ENCODE data around the gene FAT4.

FAT4 gene

GRCh38 chr4:125357675-125358074, 42.9 kb downstream of the FAT4 start:
- no peak for TF ChIP-seq Cebpa-rat (IDR thresholded peaks at IDR 0.05)
- H3K27ac ChIP-seq, result no peak overlapping the region

GRCh38 chr4:125358453-125358852, 43.7 kb downstream of the FAT4 start:
- Histone ChIP-seq H3K4me3 (no peak overlapping the region), H4K20me1 (no peaks in the 10 kb centered on the region), H3K4me2 (no peak overlapping the region), H3K27me3 (no peaks in the 10 kb centered on the region), H3K9ac (no peak overlapping the region), H3K4me1 (no peaks in the 10 kb centered on the region), H3K9me3 (replicated peaks in 1 of 11) (no peaks in the 10 kb centered on the region), H3K27ac (no peak overlapping the region), H3K36me3 (no peaks in the 10 kb centered on the region)
- no peak for TF ChIP-seq Cebpa-rat (IDR thresholded peaks at IDR 0.05)

More at GRCh38 chr4:125357675-125358074, 42.9 kb downstream of the FAT4 start:
- H3K36me3 ChIP-seq, result no peaks in the 10 kb centered on the region
- H3K4me1 ChIP-seq, result 0 out of 20 replicates have a peak, but pooled peaks cover 0 to 4% (median 0%) of the 10 kb centered on the region in 10 experiments
- no peak overlapping the region for H3K4me3 ChIP-seq
- no peaks in the 10 kb centered on the region for H3K27me3 ChIP-seq
- no peaks in the 10 kb centered on the region for H3K9me3 ChIP-seq (replicated peaks in 1 of 11)
- H3K9ac ChIP-seq, result no peak overlapping the region
- no peak overlapping the region for H3K4me2 ChIP-seq
- no peaks in the 10 kb centered on the region for H4K20me1 ChIP-seq

GRCh38 chr4:125359363-125359762, 44.6 kb downstream of the FAT4 start:
- Histone ChIP-seq H3K4me2 (no peak overlapping the region), H3K9me3 (replicated peaks in 1 of 11) (no peaks in the 10 kb centered on the region), H3K4me1 (no peaks in the 10 kb centered on the region), H3K27me3 (no peaks in the 10 kb centered on the region), H3K27ac (no peak overlapping the region), H4K20me1 (no peaks in the 10 kb centered on the region), H3K4me3 (no peak overlapping the region), H3K36me3 (no peaks in the 10 kb centered on the region), H3K9ac (no peak overlapping the region)
- TF ChIP-seq Cebpa-rat (IDR thresholded peaks at IDR 0.05), result no peak

- no peak for TF ChIP-seq Cebpa-rat (IDR thresholded peaks at IDR 0.05)
- no peak overlapping the region for H3K4me3 ChIP-seq
- H4K20me1 ChIP-seq, result no peaks in the 10 kb centered on the region
- no peaks in the 10 kb centered on the region for H3K9me3 ChIP-seq (replicated peaks in 1 of 11)
- H3K4me2 ChIP-seq, result no peak overlapping the region
- no peaks in the 10 kb centered on the region for H3K36me3 ChIP-seq
- no peaks in the 10 kb centered on the region for H3K4me1 ChIP-seq
- no peaks in the 10 kb centered on the region for H3K27me3 ChIP-seq
- H3K9ac ChIP-seq, result no peak overlapping the region
- H3K27ac ChIP-seq, result no peak overlapping the region
Measured at GRCh38 chr4:125359960-125360634, 45.3 kb downstream of the FAT4 start.

GRCh38 chr4:125360727-125361126, 46.0 kb downstream of the FAT4 start:
- H3K27me3 ChIP-seq, result no peaks in the 10 kb centered on the region
- no peaks in the 10 kb centered on the region for H3K4me1 ChIP-seq

More at GRCh38 chr4:125360727-125361126, 46.0 kb downstream of the FAT4 start:
- no peak overlapping the region for H3K9ac ChIP-seq
- TF ChIP-seq Cebpa-rat (IDR thresholded peaks at IDR 0.05), result no peak
- no peaks in the 10 kb centered on the region for H4K20me1 ChIP-seq
- H3K9me3 ChIP-seq (replicated peaks in 1 of 11), result no peaks in the 10 kb centered on the region
- no peaks in the 10 kb centered on the region for H3K36me3 ChIP-seq
- H3K4me3 ChIP-seq, result no peak overlapping the region
- H3K4me2 ChIP-seq, result no peak overlapping the region
- no peak overlapping the region for H3K27ac ChIP-seq
